NCI-H748 (cell line): Measurements from ENCODE around the gene PDE8B.

Experiments used
- DNase-seq: peaks from one replicate; lab custom pipeline; 2025; ENCODE audit not compliant: unreplicated experiment; lab: John Stamatoyannopoulos, UW

The PDE8B gene

GRCh38 chr5:77318060-77318459, 107.6 kb downstream of the PDE8B start:
- DNase-seq, result no peak

DNA sequence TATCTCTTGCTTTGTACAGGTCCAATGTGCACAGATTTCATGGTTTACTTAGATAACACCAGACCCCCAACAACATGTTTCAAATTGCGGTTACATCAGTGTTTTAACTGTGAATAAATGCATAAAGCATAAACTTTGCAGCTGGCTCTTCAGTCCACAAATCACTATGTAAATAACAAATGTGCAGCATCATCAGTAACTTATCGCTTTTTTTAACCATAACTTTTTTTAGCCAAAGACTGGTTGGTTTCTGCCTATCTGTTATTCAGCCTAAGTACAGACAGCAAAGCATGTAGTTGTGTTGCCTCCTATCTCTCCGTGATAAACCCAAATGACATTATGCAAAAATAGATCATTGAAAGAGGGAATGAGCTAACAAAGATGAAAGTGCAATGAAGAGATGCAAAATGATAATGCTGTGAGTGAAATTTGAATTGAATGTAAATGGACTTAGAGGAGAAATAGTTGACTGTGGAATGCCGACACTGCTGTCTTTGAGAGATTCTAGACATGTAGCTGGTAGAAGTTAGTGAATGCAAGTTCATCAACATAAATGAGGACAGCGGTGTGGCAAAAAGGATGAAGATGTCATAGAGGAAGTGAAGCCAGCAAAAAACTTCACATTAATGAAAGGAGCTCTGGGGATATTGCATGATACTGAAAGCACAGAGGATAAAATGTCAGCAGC, 108.8 kb downstream of the PDE8B start:
- DNase-seq, result no peak

- no peak for DNase-seq
These were observed 111.4 kb downstream of the PDE8B start for GRCh38 chr5:77321793-77322394.

GRCh38 chr5:77322406-77322805, 111.9 kb downstream of the PDE8B start:
- DNase-seq, result no peak

DNA sequence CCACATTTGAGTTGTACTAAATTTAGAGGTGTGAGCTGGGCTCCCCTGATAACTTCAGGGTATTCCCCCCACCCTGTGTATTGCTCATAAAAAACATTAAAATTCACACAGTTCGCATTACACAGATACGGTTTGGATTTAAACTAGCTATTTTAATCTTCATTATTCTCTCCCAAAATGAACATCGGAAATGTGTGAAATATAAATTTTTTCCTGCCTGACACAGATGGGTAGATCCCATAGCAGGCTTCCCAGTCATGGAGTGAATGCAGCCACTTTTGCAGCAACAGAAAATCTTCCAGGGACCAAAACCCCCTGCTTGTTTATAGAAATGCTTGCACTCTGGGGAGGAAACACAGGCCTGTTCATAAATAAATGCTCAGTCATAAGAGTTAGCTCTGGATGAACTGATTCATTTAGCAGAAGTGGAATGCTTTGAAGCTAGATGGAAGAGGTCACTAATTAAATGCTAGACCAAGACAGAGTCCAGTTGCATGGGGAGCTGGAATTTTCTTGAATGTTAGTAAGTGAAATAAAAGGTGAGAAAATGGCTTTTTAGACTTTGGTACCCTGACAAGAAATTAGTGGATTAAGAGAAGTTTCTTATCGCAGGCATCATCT, 115.6 kb downstream of the PDE8B start:
- DNase-seq, result no peak

DNA sequence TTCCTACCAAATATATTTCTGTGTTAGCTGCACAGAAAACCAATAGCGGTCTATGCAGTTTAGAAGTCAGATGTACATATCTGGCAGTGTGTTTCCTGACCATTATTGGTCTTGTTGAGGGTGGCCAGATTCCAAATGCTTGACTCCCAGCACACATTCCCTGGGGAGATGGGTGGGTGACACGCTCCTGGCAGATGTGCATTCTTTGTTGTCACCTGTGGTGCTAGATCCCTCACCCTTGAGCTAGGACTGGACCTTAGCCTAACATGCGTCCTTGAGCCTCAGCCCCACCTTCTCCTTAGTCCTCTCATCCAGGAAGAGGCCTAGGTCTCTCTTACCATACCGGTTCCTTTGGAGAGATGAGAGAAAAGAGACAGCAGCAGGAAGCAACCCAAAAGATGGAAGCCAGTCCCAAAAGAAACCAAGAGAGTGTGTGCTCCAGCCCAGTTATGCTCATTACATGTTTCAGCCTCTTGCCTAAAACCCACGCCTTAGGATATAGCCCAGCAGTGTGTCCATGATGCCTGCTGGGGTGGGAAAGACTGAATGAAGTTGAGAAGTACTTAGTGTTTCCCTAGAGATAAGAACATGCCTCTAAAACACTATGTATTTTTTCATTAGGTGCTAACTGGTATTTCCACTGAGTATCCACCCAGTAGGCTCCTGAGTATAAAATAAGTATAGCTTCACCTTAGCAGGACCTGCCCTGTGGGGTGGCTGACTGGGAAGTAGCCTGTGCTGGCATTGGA, 116.7 kb downstream of the PDE8B start:
- DNase-seq, result no peak

- no peak for DNase-seq
These were observed 118.6 kb downstream of the PDE8B start for GRCh38 chr5:77328930-77329647.

GRCh38 chr5:77329664-77330430, 119.4 kb downstream of the PDE8B start:
- DNase-seq, result no peak

DNA sequence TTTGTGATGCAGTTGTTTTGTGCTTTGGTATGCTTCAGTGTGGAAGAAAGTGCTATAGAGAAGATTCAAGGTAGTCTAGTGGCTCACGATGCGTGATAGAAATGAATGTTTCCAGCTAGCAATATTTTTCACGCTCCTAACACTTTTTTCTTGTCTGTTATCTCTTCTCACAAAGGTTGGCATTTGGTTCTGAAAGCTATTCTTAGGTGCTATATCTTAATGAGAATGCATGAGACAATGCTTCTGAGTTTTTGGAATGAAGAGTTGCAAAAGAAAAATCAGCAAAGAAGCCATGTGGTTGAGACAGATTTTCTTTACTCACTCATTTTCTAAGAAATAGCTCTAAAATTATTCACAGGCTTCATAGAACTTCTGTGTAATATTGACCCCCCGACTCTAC, 122.6 kb downstream of the PDE8B start:
- no peak for DNase-seq

DNA sequence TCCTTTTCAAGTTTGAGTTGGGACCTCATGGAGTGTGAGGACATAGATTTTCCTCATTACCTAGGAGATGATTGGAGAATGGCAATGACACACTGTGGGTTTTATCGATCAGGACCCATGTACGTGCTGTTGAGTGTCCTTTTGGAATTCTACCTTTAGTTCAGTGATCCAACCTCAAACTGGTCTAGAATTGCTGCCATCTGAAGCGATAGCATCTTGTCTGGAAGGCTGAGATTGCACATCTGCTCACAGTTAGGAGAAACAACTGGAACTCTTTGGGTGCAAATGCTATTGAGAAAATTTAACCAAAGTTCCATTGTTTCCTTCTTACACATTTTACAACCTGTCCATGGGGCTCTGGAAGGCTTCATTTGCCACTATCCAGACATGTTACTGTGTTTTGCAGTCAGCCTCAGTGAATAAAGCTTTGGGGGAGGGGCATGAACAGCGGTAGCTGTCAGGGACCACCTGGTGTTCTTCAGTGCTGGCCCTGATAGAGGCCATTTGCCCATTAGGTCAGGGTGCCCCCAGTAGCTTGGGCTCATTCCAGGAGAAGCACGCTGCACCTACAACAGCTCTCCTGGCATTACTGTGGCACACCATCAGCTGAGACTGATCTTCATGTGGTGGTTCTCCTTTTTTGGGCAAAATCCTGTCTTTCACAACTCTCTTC, 123.1 kb downstream of the PDE8B start:
- no peak for DNase-seq

- DNase-seq, result no peak
These were observed 126.8 kb downstream of the PDE8B start for GRCh38 chr5:77337246-77337645.

GRCh38 chr5:77337686-77338085, 127.2 kb downstream of the PDE8B start:
- peak; percentile 19 for DNase-seq

GRCh38 chr5:77339337-77339890, 128.9 kb downstream of the PDE8B start:
- no peak for DNase-seq

DNA sequence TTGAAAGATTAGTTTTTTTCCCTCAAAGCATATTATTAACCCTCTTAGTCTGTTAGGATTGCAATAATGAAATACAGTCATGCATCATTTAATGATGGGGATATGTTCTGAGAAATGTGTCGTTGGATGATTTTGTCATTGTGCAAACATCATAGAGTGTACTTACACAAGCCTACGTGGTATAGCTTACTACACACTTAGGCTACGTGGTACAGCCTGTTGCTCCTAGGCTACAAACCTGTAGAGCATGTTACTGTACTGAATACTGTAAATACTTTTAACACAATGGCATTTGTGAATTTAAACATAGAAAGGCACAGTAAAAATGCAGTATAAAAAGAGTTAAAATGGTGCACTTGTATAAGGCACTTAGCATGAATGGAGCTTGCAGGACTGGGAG, 132.7 kb downstream of the PDE8B start:
- no peak for DNase-seq

DNA sequence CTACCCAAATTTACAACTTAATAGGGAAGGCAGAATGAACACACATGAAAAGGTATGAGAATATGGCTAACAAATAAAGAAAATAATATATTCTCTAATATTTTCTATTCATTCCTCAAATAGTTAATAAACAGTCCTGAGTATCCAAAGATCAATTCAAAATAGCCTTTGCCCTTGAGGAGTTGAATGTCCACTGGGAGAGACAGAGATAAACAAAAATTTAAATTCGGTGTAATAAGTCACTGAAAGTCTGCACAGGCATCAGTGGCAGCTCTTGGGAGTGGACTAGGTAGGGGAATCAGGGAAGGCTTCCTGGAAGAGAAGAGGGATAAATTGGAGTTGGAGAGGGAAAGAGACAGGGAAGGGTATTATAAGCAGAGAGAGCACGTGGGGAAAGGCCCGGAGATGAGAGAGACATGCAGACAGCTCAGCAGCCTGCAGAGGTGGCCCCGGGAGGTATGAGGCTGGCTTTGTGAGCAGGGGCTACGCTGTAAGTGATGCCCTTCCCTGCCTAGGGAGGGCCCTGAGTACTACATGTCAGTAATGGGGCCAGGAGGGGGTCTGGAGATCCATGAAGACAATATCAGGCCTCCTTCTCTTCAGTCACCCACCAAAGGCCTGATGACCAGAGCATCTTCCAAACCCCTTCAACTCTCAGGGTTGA, 137.1 kb downstream of the PDE8B start:
- DNase-seq, result no peak

DNA sequence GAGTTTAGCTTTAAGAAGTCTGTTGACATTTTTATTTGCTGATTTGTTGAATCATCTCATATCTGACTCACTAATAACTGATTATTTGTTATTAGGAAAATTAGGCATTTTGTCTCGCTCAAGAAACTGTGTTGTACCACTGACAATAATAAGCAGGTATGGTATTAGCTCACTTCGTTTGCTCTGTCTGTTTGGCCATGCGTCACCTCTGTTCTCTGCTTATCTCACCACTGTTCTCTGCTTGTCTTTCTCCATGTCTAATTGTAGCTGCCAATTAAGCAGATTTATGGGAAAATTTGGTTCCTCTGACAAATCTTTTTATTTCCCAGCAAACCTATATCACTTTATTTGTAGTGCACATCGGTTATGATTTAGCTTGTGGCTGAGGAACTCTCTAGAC, 142.8 kb downstream of the PDE8B start:
- DNase-seq, result no peak

DNA sequence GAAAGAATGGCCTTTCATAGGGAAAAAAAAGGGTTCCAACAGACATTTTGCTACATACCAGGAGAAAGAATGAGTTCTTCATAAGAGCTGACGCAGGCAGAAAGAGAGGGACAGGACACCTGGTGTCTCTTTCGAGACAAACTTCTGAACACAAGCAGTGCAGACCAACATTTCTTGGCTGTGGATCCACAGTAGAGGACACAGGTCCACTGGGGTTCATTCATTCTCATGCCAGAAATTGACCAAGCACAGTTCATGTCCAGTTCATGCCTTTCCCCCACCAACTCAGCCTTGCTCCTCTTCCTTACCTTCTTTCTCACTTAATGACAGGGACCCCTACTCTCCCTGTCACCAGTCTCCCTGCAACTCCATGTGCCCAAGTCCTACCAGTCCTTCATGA, 144.0 kb downstream of the PDE8B start:
- no peak for DNase-seq

- DNase-seq, result no peak
These were observed 144.6 kb downstream of the PDE8B start for GRCh38 chr5:77355080-77355479.

DNA sequence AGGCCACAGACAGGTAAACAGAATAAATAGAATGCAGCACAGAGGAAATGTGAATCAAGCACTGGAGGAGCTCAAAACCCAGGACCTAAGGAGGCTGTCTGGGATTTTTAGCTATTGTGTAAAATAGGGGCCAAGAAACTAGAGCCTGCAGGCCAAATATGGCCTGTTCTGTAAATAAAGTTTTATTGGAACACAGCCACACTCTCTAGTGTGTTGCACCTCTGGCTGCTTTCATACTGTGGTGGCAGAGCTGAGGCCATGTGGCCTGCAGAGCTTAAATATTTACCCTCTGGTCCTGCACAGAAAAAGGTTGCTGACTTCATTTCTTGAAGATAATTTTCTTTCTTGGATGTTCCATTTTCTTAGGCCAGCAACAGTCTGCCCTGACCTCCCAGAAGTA, 145.3 kb downstream of the PDE8B start:
- DNase-seq, result no peak
